ENCODE measurements around the gene ARHGAP8.

GRCh38 chr22:44739024-44739423 is 13.4 kb upstream of the ARHGAP8 start:
- TF ChIP-seq CTCF (conservative IDR thresholded peaks at IDR 0.05; ENCODE audit: low read length) (no peak), EZH2phosphoT487 (IDR thresholded peaks at IDR 0.05; ENCODE audit: borderline replicate concordance, low read depth, low read length) (no peak)
